ENCODE data around the gene TMTC4. TPM values are rescaled to one million over a fixed set of nuclear protein-coding genes. Genes with fewer than 3 reads are reported as not detected.

The TMTC4 gene
- total RNA-seq, 1 experiment from 2014 or later, result 45.4 TPM

DNA sequence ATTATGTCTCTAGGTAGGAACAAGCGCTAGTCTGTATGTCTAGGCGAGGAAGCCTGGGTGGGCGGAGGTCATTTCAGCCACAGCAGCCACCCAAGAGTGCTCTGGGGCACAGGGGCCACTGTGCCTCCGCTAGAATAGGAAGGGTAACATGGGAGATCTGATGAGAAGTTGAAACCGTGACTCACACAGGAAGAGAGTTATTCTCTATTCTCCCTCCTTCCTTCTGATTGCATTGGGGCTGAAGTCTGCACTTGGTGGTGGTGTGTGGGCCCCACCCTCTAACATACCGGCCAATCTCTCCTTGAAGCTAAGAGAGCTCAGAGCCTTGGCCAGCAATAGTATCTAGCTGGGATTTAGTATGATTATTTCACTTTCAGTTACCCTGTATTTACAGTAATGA is 65.7 kb downstream of the TMTC4 start:
- Mint-ChIP-seq H3K36me3 (ENCODE audit: insufficient read depth, unreplicated experiment) (no peaks in the 10 kb centered on the region), H3K4me3 (ENCODE audit: unreplicated experiment) (no peak overlapping the region), H3K9me3 (ENCODE audit: unreplicated experiment) (no peaks in the 10 kb centered on the region), H3K4me1 (ENCODE audit: low read depth, unreplicated experiment) (no peaks in the 10 kb centered on the region), H3K27me3 (ENCODE audit: insufficient read depth, unreplicated experiment) (no peaks in the 10 kb centered on the region), H3K27ac (ENCODE audit: unreplicated experiment) (no peak overlapping the region)
- no peak for DNase-seq
- ChIA-PET CTCF (no interaction called here), POLR2A (no interaction called here)
- BruUV-seq (replicated peaks), result no TSS peak
- Histone ChIP-seq H3K4me1 (no peaks in the 10 kb centered on the region), H3K27me3 (replicated peaks; ENCODE audit: control insufficient read depth, insufficient read depth, low read length) (no peaks in the 10 kb centered on the region), H3K9me3 (no peaks in the 10 kb centered on the region), H3K4me3 (ENCODE audit: low read depth, low read length) (no peak overlapping the region), H3K36me3 (ENCODE audit: control insufficient read depth, insufficient read depth, low read length) (no peaks in the 10 kb centered on the region; the same call in 1 of the 2 replicates)
- intact Hi-C loops (cut with micrococcal nuclease; ENCODE audit: unreplicated experiment), result no loop called here
- TF ChIP-seq, protein P1, sequence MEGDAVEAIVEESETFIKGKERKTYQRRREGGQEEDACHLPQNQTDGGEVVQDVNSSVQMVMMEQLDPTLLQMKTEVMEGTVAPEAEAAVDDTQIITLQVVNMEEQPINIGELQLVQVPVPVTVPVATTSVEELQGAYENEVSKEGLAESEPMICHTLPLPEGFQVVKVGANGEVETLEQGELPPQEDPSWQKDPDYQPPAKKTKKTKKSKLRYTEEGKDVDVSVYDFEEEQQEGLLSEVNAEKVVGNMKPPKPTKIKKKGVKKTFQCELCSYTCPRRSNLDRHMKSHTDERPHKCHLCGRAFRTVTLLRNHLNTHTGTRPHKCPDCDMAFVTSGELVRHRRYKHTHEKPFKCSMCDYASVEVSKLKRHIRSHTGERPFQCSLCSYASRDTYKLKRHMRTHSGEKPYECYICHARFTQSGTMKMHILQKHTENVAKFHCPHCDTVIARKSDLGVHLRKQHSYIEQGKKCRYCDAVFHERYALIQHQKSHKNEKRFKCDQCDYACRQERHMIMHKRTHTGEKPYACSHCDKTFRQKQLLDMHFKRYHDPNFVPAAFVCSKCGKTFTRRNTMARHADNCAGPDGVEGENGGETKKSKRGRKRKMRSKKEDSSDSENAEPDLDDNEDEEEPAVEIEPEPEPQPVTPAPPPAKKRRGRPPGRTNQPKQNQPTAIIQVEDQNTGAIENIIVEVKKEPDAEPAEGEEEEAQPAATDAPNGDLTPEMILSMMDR (IDR thresholded peaks at IDR 0.05; ENCODE audit: insufficient read depth in 1 of 2, low read depth in 1 of 2, low read length in 1 of 2, severe bottlenecking in 1 of 2, unreplicated experiment in 1 of 2), result no peak

DNA sequence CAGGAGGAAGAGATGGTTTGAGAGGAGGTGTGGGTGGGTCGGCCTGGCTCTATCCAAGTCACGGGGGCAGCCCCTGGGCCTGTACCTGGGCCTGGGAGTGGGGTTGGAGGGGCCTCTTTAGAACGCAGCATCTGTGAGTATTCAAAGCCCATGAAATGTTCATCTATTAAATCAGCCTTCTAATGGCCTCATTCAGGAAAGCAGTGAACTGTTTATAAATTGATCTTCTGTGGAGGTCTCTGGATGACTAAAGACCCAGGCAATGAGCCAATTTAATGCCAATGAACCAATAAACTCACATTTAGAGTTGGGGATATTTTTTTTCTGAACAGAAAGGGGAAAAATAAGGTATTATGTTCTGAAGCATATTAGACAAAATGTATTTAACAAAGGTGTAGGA is 66.1 kb downstream of the TMTC4 start:
- H3K9me3 Mint-ChIP-seq (ENCODE audit: unreplicated experiment), result no peaks in the 10 kb centered on the region
- no peaks in the 10 kb centered on the region for H3K4me1 Mint-ChIP-seq (ENCODE audit: low read depth, unreplicated experiment)
- TF ChIP-seq, protein P1 (IDR thresholded peaks at IDR 0.05; ENCODE audit: insufficient read depth in 1 of 2, low read depth in 1 of 2, low read length in 1 of 2, severe bottlenecking in 1 of 2, unreplicated experiment in 1 of 2), result no peak
- no peak overlapping the region for H3K4me3 Mint-ChIP-seq (ENCODE audit: unreplicated experiment)
- Histone ChIP-seq H3K4me1 (no peaks in the 10 kb centered on the region), H3K36me3 (ENCODE audit: control insufficient read depth, insufficient read depth, low read length) (no peaks in the 10 kb centered on the region; the same call in 1 of the 2 replicates), H3K27me3 (replicated peaks; ENCODE audit: control insufficient read depth, insufficient read depth, low read length) (no peaks in the 10 kb centered on the region), H3K4me3 (ENCODE audit: low read depth, low read length) (no peak overlapping the region), H3K9me3 (no peaks in the 10 kb centered on the region)
- H3K36me3 Mint-ChIP-seq (ENCODE audit: insufficient read depth, unreplicated experiment), result no peaks in the 10 kb centered on the region
- BruUV-seq (replicated peaks), result no TSS peak
- ChIA-PET CTCF (no interaction called here), POLR2A (no interaction called here)
- intact Hi-C loops (cut with micrococcal nuclease; ENCODE audit: unreplicated experiment), result no loop called here
- DNase-seq, result no peak
- H3K27me3 Mint-ChIP-seq (ENCODE audit: insufficient read depth, unreplicated experiment), result no peaks in the 10 kb centered on the region
- no peak overlapping the region for H3K27ac Mint-ChIP-seq (ENCODE audit: unreplicated experiment)

DNA sequence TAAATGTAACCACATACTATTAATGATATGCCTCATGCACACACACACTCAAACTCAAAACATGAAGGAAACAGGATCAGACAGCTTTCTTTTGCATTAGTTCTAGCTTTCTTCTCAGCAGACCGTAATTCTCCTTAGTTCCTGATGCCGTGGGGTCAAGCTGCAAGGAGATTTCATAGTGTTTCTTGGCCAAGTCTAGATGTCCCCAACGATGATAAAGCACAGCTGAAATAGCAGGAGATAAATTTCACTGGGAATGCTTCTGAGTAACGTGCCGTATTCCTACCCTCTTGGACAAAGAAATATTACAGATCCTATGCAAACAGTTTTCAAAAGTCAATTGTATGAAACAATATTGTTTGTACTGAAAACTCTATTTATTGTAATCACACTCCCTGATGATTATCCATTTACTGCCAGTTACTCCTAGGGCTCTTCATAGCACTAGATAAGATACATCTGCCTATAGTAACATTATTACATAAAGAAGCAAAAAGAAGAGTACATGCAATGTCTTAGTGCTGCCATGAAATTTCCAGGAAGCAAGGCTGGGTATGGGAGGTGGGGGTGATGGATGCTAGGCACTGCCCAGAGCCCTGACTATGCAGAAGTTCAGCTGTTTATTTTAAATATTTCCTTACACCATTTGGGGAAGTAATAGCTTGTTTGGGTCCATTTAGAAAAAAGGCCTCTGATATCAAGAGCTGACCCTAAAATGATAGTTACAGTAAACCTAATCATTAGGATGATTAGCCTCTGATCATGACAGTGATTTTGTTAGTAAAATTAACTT is 69.5 kb downstream of the TMTC4 start:
- POLR2A ChIA-PET, result no interaction called here
- Mint-ChIP-seq H3K4me1 (ENCODE audit: low read depth, unreplicated experiment) (no peaks in the 10 kb centered on the region), H3K27ac (ENCODE audit: unreplicated experiment) (no peak overlapping the region), H3K27me3 (ENCODE audit: insufficient read depth, unreplicated experiment) (no peaks in the 10 kb centered on the region), H3K4me3 (ENCODE audit: unreplicated experiment) (no peak overlapping the region), H3K36me3 (ENCODE audit: insufficient read depth, unreplicated experiment) (no peaks in the 10 kb centered on the region), H3K9me3 (ENCODE audit: unreplicated experiment) (no peaks in the 10 kb centered on the region)
- no peaks in the 10 kb centered on the region for H3K27me3 ChIP-seq (replicated peaks; ENCODE audit: control insufficient read depth, insufficient read depth, low read length)
- no peaks in the 10 kb centered on the region; the same call in 1 of the 2 replicates for H3K36me3 ChIP-seq (ENCODE audit: control insufficient read depth, insufficient read depth, low read length)
- DNase-seq, result no peak
- BruUV-seq (replicated peaks), result no TSS peak
- no peak overlapping the region for H3K4me3 ChIP-seq (ENCODE audit: low read depth, low read length)
- H3K4me1 ChIP-seq, result no peaks in the 10 kb centered on the region
- CTCF ChIA-PET, result no interaction called here
- TF ChIP-seq, protein P1 (IDR thresholded peaks at IDR 0.05; ENCODE audit: insufficient read depth in 1 of 2, low read depth in 1 of 2, low read length in 1 of 2, severe bottlenecking in 1 of 2, unreplicated experiment in 1 of 2), result no peak
- no peaks in the 10 kb centered on the region for H3K9me3 ChIP-seq
- intact Hi-C loops (cut with micrococcal nuclease; ENCODE audit: unreplicated experiment), result no loop called here

Measured in Caco-2 (cell line).